H1 (cell line): Measurements from ENCODE around the gene ITSN1. TPM values are rescaled to one million over a fixed set of nuclear protein-coding genes. Genes with fewer than 3 reads are reported as not detected.

Experiments
- CTCF ChIA-PET: fragments of 300-600 bp; sonication (Branson Sonifier 250); formaldehyde crosslinking; loops from one replicate; lab custom pipeline; 2021; ENCODE audit not compliant: partially characterized antibody; lab: Charles Lee
- POLR2A ChIA-PET: fragments of 300-600 bp; sonication (Branson Sonifier 250); formaldehyde crosslinking; loops from one replicate; lab custom pipeline; 2021; ENCODE audit warnings: inconsistent platforms; ENCODE audit not compliant: partially characterized antibody; lab: Charles Lee
- DNase-seq, 2 experiments: peaks; one replicate each; pipeline versions ENCODE4 v3.0.0 to v3.0.0-alpha.2; 2010 to 2022; ENCODE audit warnings: low spot score in 2 of 2, low read depth in 1 of 2, mixed read lengths in 1 of 2
- FAIRE-seq: peaks from 2 replicates; lab custom pipeline; 2011; peaks lifted over from hg19 to GRCh38; lab: Jason Lieb, UNC
- H2AFZ ChIP-seq: 2 replicates; pipeline ENCODE4 v1.8.1; 2012; ENCODE audit warnings: low read length, inconsistent platforms
- H2AK5ac ChIP-seq: 2 replicates; pipeline ENCODE4 v1.6.1; 2013; ENCODE audit warnings: low read depth, low read length
- H2BK120ac ChIP-seq: replicated peaks from 2 replicates; pipeline ENCODE3; 2013; ENCODE audit warnings: low read depth, low read length, inconsistent platforms
- H2BK12ac ChIP-seq: 2 replicates; pipeline ENCODE4 v1.6.1; 2013; ENCODE audit warnings: low read depth, low read length
- H2BK15ac ChIP-seq: 2 replicates; pipeline ENCODE4 v1.6.1; 2013; ENCODE audit warnings: low read length
- H2BK20ac ChIP-seq: 2 replicates; pipeline ENCODE4 v1.6.1; 2013; ENCODE audit warnings: low read length
- H2BK5ac ChIP-seq: 2 replicates; pipeline ENCODE4 v1.6.1; 2013; ENCODE audit warnings: low read depth, low read length
- H3K14ac ChIP-seq: 2 replicates; pipeline ENCODE4 v1.6.1; 2013; ENCODE audit warnings: inconsistent platforms; ENCODE audit not compliant: insufficient read length
- H3K18ac ChIP-seq: 2 replicates; pipeline ENCODE4 v1.6.1; 2013; ENCODE audit warnings: low read length; ENCODE audit errors: extremely low read depth
- H3K23ac ChIP-seq: 2 replicates; pipeline ENCODE4 v1.6.1; 2013; ENCODE audit warnings: inconsistent platforms; ENCODE audit not compliant: insufficient read length
- H3K23me2 ChIP-seq: 2 replicates; pipeline ENCODE4 v1.6.1; 2013; ENCODE audit warnings: low read depth, low read length
- H3K27ac ChIP-seq: 2 replicates; pipeline ENCODE4 v1.6.1; 2011; ENCODE audit warnings: low read depth, low read length, inconsistent platforms
- H3K27me3 ChIP-seq, 4 experiments: replicated peaks in 1 of 4; 1 replicate in 1 of 4; 2 replicates in 3 of 4; pipeline versions ENCODE4 v1.6.1 to v1.8.1; 2011 to 2013; ENCODE audit warnings: low read length in 3 of 4, mild to moderate bottlenecking in 3 of 4, inconsistent platforms in 2 of 4, mixed read lengths in 2 of 4, moderate library complexity in 1 of 4; ENCODE audit not compliant: control insufficient read depth in 3 of 4, insufficient read depth in 3 of 4; ENCODE audit errors: extremely low read depth in 1 of 4
- H3K36me3 ChIP-seq, 4 experiments: 2 replicates each; pipeline versions ENCODE4 v1.6.1 to v1.8.1; 2011 to 2013; ENCODE audit warnings: mild to moderate bottlenecking in 4 of 4, low read length in 3 of 4, moderate library complexity in 2 of 4, control low read depth in 1 of 4, inconsistent platforms in 1 of 4; ENCODE audit not compliant: insufficient read depth in 4 of 4, control insufficient read depth in 2 of 4
- H3K4ac ChIP-seq: replicated peaks from 2 replicates; pipeline ENCODE3; 2013; ENCODE audit warnings: low read length, low read depth, mixed read lengths, inconsistent platforms; ENCODE audit not compliant: insufficient read length
- H3K4me1 ChIP-seq, 4 experiments: replicated peaks in 1 of 4; 1 replicate in 1 of 4; 2 replicates in 3 of 4; pipeline versions ENCODE4 v1.6.1 to v1.8.1; 2011 to 2013; ENCODE audit warnings: low read length in 3 of 4, inconsistent platforms in 2 of 4, mixed read lengths in 1 of 4; ENCODE audit not compliant: insufficient read depth in 4 of 4, control insufficient read depth in 3 of 4
- H3K4me2 ChIP-seq, 2 experiments: 2 replicates each; pipeline versions ENCODE4 v1.6.1 to v1.8.1; 2011 to 2013; ENCODE audit warnings: low read depth in 2 of 2, low read length in 2 of 2, control low read depth in 1 of 2, inconsistent platforms in 1 of 2, mild to moderate bottlenecking in 1 of 2; ENCODE audit not compliant: insufficient read depth in 1 of 2
- H3K4me3 ChIP-seq, 4 experiments: fragments of 200-600, 300-600 bp in 1 of 4; sonication (generic), shearing (Covaris generic), sonication (Bioruptor Twin) in 1 of 4; 2 replicates each; pipeline versions ENCODE4 v1.5.1 to v1.8.1; 2011 to 2016; ENCODE audit warnings: low read length in 4 of 4, low read depth in 3 of 4, control low read depth in 2 of 4, inconsistent platforms in 2 of 4, mild to moderate bottlenecking in 2 of 4, mixed read lengths in 1 of 4, moderate library complexity in 1 of 4; ENCODE audit not compliant: insufficient read depth in 2 of 4; ENCODE audit errors: extremely low read depth in 1 of 4
- H3K56ac ChIP-seq: replicated peaks from 2 replicates; pipeline ENCODE3; 2013; ENCODE audit warnings: low read depth, mild to moderate bottlenecking, mixed read lengths, low read length, inconsistent platforms; ENCODE audit not compliant: insufficient read length
- H3K79me1 ChIP-seq: 2 replicates; pipeline ENCODE4 v1.6.1; 2013; ENCODE audit warnings: low read depth, low read length, control low read depth
- H3K79me2 ChIP-seq, 2 experiments: 2 replicates each; pipeline versions ENCODE4 v1.6.1 to v1.8.1; 2012 to 2013; ENCODE audit warnings: low read length in 2 of 2, mild to moderate bottlenecking in 2 of 2, inconsistent platforms in 1 of 2; ENCODE audit not compliant: insufficient read depth in 2 of 2, control insufficient read depth in 1 of 2
- H3K9ac ChIP-seq, 4 experiments: replicated peaks in 1 of 4; 1 replicate in 1 of 4; 2 replicates in 3 of 4; pipeline versions ENCODE4 v1.6.1 to v1.8.1; 2011 to 2013; ENCODE audit warnings: low read depth in 3 of 4, low read length in 3 of 4, control low read depth in 2 of 4, mild to moderate bottlenecking in 2 of 4, moderate library complexity in 2 of 4, inconsistent platforms in 1 of 4; ENCODE audit errors: extremely low read depth in 1 of 4
- H3K9me3 ChIP-seq, 2 experiments: 2 replicates each; pipeline versions ENCODE4 v1.6.1 to v1.8.1; 2012 to 2013; ENCODE audit warnings: mild to moderate bottlenecking in 2 of 2, moderate library complexity in 2 of 2, control low read depth in 1 of 2, inconsistent platforms in 1 of 2, low read depth in 1 of 2, low read length in 1 of 2, mixed read lengths in 1 of 2; ENCODE audit not compliant: insufficient read depth in 2 of 2
- H4K20me1 ChIP-seq, 2 experiments: replicated peaks in 1 of 2; 2 replicates each; pipeline versions ENCODE3 to v1.8.1; 2011 to 2013; ENCODE audit warnings: inconsistent platforms in 2 of 2, low read length in 2 of 2, mild to moderate bottlenecking in 1 of 2; ENCODE audit not compliant: insufficient read depth in 2 of 2, control insufficient read depth in 1 of 2
- H4K5ac ChIP-seq: 2 replicates; pipeline ENCODE4 v1.6.1; 2013; ENCODE audit warnings: low read length, low read depth, mixed read lengths, inconsistent platforms; ENCODE audit not compliant: insufficient read length
- H4K8ac ChIP-seq: 2 replicates; pipeline ENCODE4 v1.8.0; 2013; ENCODE audit warnings: mild to moderate bottlenecking, moderate library complexity, low read length, inconsistent platforms; ENCODE audit not compliant: insufficient read depth; ENCODE audit errors: extremely low read depth
- H4K91ac ChIP-seq: replicated peaks from 2 replicates; pipeline ENCODE3; 2013; ENCODE audit warnings: low read length, mixed read lengths, inconsistent platforms; ENCODE audit not compliant: insufficient read length
- ASH2L ChIP-seq: fragments of 200-600, 300-600 bp; sonication (generic); IDR thresholded peaks from one replicate; pipeline ENCODE4 v1.7.1; 2017; ENCODE audit warnings: low read length
- FOSL1 ChIP-seq: IDR thresholded peaks from 2 replicates; pipeline ENCODE4 v1.6.1; 2011; ENCODE audit warnings: mild to moderate bottlenecking, low read depth, low read length, moderate library complexity; ENCODE audit not compliant: insufficient read depth
- RAD21 ChIP-seq, 2 experiments: IDR thresholded peaks in 1 of 2; conservative IDR thresholded peaks in 1 of 2; 2 replicates each; pipeline ENCODE4 v1.6.1; 2011; ENCODE audit warnings: low read depth in 2 of 2, low read length in 2 of 2, improper control_type of control experiment in 1 of 2, inconsistent platforms in 1 of 2, mild to moderate bottlenecking in 1 of 2, moderate library complexity in 1 of 2
- SP4 ChIP-seq: IDR thresholded peaks from 2 replicates; pipeline ENCODE4 v1.6.1; 2012; ENCODE audit warnings: low read length, inconsistent platforms
- WGBS, 2 experiments: shearing (Covaris generic) in 1 of 2; methylation state at CpG; one replicate each; pipeline versions ENCODE4 v1.1.6 to v1.1.7; 2013 to 2015; ENCODE audit warnings: low lambda C conversion rate in 2 of 2, mixed read lengths in 2 of 2, inconsistent platforms in 1 of 2, low coverage in 1 of 2, missing lambda C conversion rate in 1 of 2; ENCODE audit not compliant: insufficient replicate concordance in 2 of 2, insufficient coverage in 1 of 2, insufficient read length in 1 of 2; ENCODE audit errors: extremely low coverage in 1 of 2, missing lambda C conversion rate in 1 of 2; 5-methylcytosine and 5-hydroxymethylcytosine counted together
- polyA plus RNA-seq, 7 experiments: library from polyadenylated mRNA; depleted of rRNA in 3 of 7; stranded (reverse) in 5 of 7; unstranded in 2 of 7; fragments of >200 nt in 5 of 7; fragments of 200-250 nt in 2 of 7; gene quantifications; 1 replicate in 5 of 7; 2 replicates in 1 of 7; 4 replicates in 1 of 7; pipeline versions ENCODE4 v1.2.1 to v1.2.3, GENCODE V29; 2011 to 2013; ENCODE audit warnings: missing spikeins in 2 of 7, mixed read lengths in 2 of 7
- total RNA-seq: library from RNA; stranded (reverse); fragmentation: NEBNext Ultra II Directional; extraction: Animal tissue kit (Norgen Biotek cat#: 25700); gene quantifications from 2 replicates; pipeline ENCODE4 v1.2.1, GENCODE V29; 2021

ITSN1 gene
- total and polyA plus RNA-seq, 2 of the 8 experiments (the other 6 are each of a cell fraction or from before 2014, with no cell fraction given) = 60.8 to 78.1 TPM

DNA sequence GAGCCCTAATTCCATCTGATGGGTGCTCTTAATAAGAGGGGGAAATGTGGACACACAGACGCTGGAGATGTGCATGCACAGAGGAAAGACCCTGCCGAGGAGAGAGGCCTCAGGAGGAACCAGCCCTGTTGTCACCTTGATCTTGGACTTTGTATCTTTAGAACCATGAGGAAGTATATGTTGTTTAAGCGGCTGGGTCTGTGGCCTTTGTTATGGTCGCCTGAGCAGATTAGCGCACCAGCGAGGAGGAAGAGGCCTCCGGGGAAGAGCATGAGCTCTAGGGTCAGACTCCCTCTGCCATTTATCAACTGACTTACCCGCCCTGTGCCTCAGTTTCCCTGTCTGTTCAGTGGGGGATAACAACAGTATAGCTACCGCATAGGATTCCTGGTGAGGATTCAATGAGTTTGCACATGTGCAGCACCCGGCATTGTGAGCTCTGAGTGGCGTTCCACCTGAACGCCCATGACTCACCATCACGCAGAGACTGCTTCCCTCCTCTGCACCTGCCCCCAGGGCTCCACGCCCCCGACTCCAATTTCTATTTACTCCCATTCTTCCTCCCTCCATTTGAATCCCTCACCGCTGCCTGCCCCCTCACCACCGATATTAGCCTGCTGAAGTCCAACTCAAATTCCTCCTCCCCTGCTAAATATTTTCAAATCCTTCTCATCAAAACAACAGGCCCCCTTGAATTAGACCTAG is 206.1 kb downstream of the ITSN1 start:
- H3K27ac ChIP-seq = no peak overlapping the region
- POLR2A ChIA-PET = interaction anchor here (2.1 kb wide), 1 partner anchor 10 kb away, joined by 5 read pairs; no protein-coding TSS in a partner anchor
- H3K4ac ChIP-seq = no peak overlapping the region
- H3K4me2 ChIP-seq = no peak overlapping the region
- no peaks in the 10 kb centered on the region; a peak in 1 of 4 replicates for H3K9me3 ChIP-seq
- H3K23ac ChIP-seq = no peak overlapping the region
- H2BK15ac ChIP-seq = no peak overlapping the region
- H2BK12ac ChIP-seq = no peak overlapping the region
- no peak overlapping the region for H2AK5ac ChIP-seq
- no peak overlapping the region for H4K8ac ChIP-seq
- no peak overlapping the region for H3K4me3 ChIP-seq
- no peak for FAIRE-seq
- no peak overlapping the region for H2BK5ac ChIP-seq
- H2AFZ ChIP-seq = no peak overlapping the region
- no peak overlapping the region for H4K5ac ChIP-seq
- CTCF ChIA-PET = interaction anchor here (1.0 to 1.4 kb wide), 3 partner anchors 10 to 45 kb away, joined by 3 to 9 read pairs (median 3); no protein-coding TSS in a partner anchor
- no peak for DNase-seq
- no peak overlapping the region for H3K9ac ChIP-seq
- no peaks in the 10 kb centered on the region for H3K79me2 ChIP-seq
- no peaks in the 10 kb centered on the region for H3K36me3 ChIP-seq
- no peaks in the 10 kb centered on the region; the same call in 1 of the 2 replicates for H3K79me1 ChIP-seq
- no peak overlapping the region for H4K91ac ChIP-seq
- H3K4me1 ChIP-seq = no peaks in the 10 kb centered on the region; a peak in 3 of 7 replicates
- no peak for TF ChIP-seq SP4
- TF ChIP-seq RAD21 (IDR thresholded peaks at IDR 0.05 in 1 of 2, conservative IDR thresholded peaks at IDR 0.05 in 1 of 2; ENCODE audit: low read depth in 2 of 2, low read length in 2 of 2) = no peak
- no peak for TF ChIP-seq FOSL1
- TF ChIP-seq ASH2L = no peak
- TF ChIP-seq, all 59 proteins: peak for 0
- Histone ChIP-seq H3K14ac (no peak overlapping the region), H2BK120ac (no peak overlapping the region), H3K18ac (no peak overlapping the region), H3K27me3 (no peaks in the 10 kb centered on the region), H4K20me1 (no peaks in the 10 kb centered on the region), H3K23me2 (no peaks in the 10 kb centered on the region), H3K56ac (no peak overlapping the region), H2BK20ac (no peak overlapping the region)
- 89% methylated on average over 17 of the region's 17 CpGs; no CpG with 5 or more reads in 1 of the 2 experiments for WGBS, 2 experiments
